HG02763 (cell line): Measurements from ENCODE around the gene LFNG.

Source experiments
- ATAC-seq: cut with Tn5 transposase; IDR thresholded peaks from one replicate; pipeline ENCODE4 v1.9.1; 2021; ENCODE audit warnings: mild to moderate bottlenecking, moderate library complexity; ENCODE audit not compliant: unreplicated experiment

The LFNG gene

GRCh38 chr7:2566890-2567678 is 47.5 kb downstream of the LFNG start:
- peak; percentile 81 for ATAC-seq

GRCh38 chr7:2567679-2568278 is 48.2 kb downstream of the LFNG start:
- no peak for ATAC-seq

GRCh38 chr7:2568521-2569223 is 49.1 kb downstream of the LFNG start:
- ATAC-seq: no peak

GRCh38 chr7:2569421-2569820 is 49.8 kb downstream of the LFNG start:
- ATAC-seq: no peak

- no peak for ATAC-seq
Measured at GRCh38 chr7:2570021-2570420, 50.4 kb downstream of the LFNG start.

GRCh38 chr7:2571409-2571808 is 51.8 kb downstream of the LFNG start:
- no peak for ATAC-seq

GRCh38 chr7:2572101-2572842 is 52.7 kb downstream of the LFNG start:
- no peak for ATAC-seq

GRCh38 chr7:2573761-2574160 is 54.2 kb downstream of the LFNG start:
- no peak for ATAC-seq

- ATAC-seq: no peak
Measured at GRCh38 chr7:2575046-2575732, 55.6 kb downstream of the LFNG start.

GRCh38 chr7:2575733-2576340 is 56.3 kb downstream of the LFNG start:
- no peak for ATAC-seq

GRCh38 chr7:2576742-2577491 is 57.3 kb downstream of the LFNG start:
- ATAC-seq: no peak
